GM23338 (cell line): Measurements from ENCODE around the gene RRP8. TPM values are rescaled to one million over a fixed set of nuclear protein-coding genes. Genes with fewer than 3 reads are reported as not detected.

Experiments
- CREB1 ChIP-seq: fragments of 250-450 bp; sonication (Bioruptor Pico); IDR thresholded peaks from 2 replicates; pipeline ENCODE4 v1.5.0; 2020; ENCODE audit warnings: low read depth, mild to moderate bottlenecking, moderate library complexity
- EZH2 ChIP-seq: fragments of 200-600 bp; sonication (generic); IDR thresholded peaks from one replicate; pipeline ENCODE4 v1.8.0; 2017; ENCODE audit warnings: antibody characterized with exemption, mild to moderate bottlenecking, low read depth; ENCODE audit not compliant: unreplicated experiment
- EZH2phosphoT487 ChIP-seq: fragments of 200-600 bp; sonication (generic); IDR thresholded peaks from one replicate; pipeline ENCODE4 v1.8.1; 2018; ENCODE audit warnings: antibody characterized with exemption; ENCODE audit not compliant: unreplicated experiment
- JUNB ChIP-seq: IDR thresholded peaks from one replicate; pipeline ENCODE4 v1.6.1; 2016; ENCODE audit warnings: antibody characterized with exemption; ENCODE audit not compliant: unreplicated experiment
- NANOG ChIP-seq: IDR thresholded peaks from 2 replicates; pipeline ENCODE4 v1.6.1; 2016; ENCODE audit warnings: antibody characterized with exemption, borderline replicate concordance
- POLR2AphosphoS5 ChIP-seq: IDR thresholded peaks from 2 replicates; pipeline ENCODE4 v1.6.1; 2016; ENCODE audit warnings: antibody characterized with exemption, low read depth
- STAT1 ChIP-seq: IDR thresholded peaks from one replicate; pipeline ENCODE4 v1.6.1; 2016; ENCODE audit warnings: antibody characterized with exemption; ENCODE audit not compliant: unreplicated experiment
- ZNF114 ChIP-seq: fragments of 250-450 bp; sonication (Bioruptor Pico); IDR thresholded peaks from 2 replicates; pipeline ENCODE4 v1.5.0; 2020; ENCODE audit warnings: mild to moderate bottlenecking, moderate library complexity
- ZNF331 ChIP-seq: fragments of 250-450 bp; sonication (Bioruptor Pico); IDR thresholded peaks from 2 replicates; pipeline ENCODE4 v1.5.0; 2020; ENCODE audit warnings: low read depth, mild to moderate bottlenecking, moderate library complexity
- polyA plus RNA-seq: library from polyadenylated mRNA; unstranded; fragments of >200 nt; fragmentation: Nextera tagmentation; extraction: Ambion mirVana; gene quantifications from 2 replicates; pipeline ENCODE4 v1.2.1, GENCODE V29; 2016
- total RNA-seq: library from RNA; depleted of rRNA; stranded (reverse); fragments of >200 nt; shearing (Covaris generic); gene quantifications from 2 replicates; pipeline ENCODE4 v1.2.3, GENCODE V29; 2014
- TF ChIP-seq, protein P1 (sequence below): fragments of 250-450 bp; sonication (Bioruptor Pico); IDR thresholded peaks from 2 replicates; pipeline ENCODE4 v1.5.0; 2020; ENCODE audit warnings: mild to moderate bottlenecking, moderate library complexity
- TF ChIP-seq, protein P2 (sequence below), 2 experiments: fragments of 200-600 bp in 1 of 2; sonication (generic) in 1 of 2; conservative IDR thresholded peaks; 2 replicates each; pipeline versions ENCODE4 v1.5.1 to v1.6.1; 2016 to 2017; ENCODE audit warnings: antibody characterized with exemption in 2 of 2, low read depth in 2 of 2, mild to moderate bottlenecking in 2 of 2, moderate library complexity in 1 of 2

RRP8 gene
- total and polyA plus RNA-seq, 2 experiments from 2014 or later, result 7.4 to 13.7 TPM

DNA sequence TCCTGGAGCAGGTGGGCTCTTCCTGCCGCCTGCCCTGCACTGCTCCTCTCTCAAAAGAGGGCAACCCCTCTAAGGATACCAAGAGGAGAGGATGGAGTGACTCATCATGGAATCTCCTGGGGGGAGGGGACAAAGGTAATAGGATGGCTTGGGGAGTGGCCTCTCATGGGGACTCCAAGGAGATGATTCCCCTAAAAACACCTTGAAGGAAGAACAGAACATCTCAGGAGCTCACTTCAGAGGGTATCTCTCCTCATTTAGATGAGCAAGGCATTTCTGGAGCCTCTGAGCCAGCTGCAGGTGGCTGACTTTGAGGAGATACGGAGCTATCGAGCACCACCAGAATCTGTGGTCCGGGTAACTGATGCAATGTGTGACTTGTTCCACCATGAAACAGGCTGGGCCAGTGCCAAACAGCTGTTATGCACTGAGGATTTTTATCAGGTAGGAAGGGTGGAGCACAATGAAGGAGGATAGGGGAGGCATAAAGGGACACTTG is 40.2 kb downstream of the RRP8 start (continued):
- TF ChIP-seq, protein P1, sequence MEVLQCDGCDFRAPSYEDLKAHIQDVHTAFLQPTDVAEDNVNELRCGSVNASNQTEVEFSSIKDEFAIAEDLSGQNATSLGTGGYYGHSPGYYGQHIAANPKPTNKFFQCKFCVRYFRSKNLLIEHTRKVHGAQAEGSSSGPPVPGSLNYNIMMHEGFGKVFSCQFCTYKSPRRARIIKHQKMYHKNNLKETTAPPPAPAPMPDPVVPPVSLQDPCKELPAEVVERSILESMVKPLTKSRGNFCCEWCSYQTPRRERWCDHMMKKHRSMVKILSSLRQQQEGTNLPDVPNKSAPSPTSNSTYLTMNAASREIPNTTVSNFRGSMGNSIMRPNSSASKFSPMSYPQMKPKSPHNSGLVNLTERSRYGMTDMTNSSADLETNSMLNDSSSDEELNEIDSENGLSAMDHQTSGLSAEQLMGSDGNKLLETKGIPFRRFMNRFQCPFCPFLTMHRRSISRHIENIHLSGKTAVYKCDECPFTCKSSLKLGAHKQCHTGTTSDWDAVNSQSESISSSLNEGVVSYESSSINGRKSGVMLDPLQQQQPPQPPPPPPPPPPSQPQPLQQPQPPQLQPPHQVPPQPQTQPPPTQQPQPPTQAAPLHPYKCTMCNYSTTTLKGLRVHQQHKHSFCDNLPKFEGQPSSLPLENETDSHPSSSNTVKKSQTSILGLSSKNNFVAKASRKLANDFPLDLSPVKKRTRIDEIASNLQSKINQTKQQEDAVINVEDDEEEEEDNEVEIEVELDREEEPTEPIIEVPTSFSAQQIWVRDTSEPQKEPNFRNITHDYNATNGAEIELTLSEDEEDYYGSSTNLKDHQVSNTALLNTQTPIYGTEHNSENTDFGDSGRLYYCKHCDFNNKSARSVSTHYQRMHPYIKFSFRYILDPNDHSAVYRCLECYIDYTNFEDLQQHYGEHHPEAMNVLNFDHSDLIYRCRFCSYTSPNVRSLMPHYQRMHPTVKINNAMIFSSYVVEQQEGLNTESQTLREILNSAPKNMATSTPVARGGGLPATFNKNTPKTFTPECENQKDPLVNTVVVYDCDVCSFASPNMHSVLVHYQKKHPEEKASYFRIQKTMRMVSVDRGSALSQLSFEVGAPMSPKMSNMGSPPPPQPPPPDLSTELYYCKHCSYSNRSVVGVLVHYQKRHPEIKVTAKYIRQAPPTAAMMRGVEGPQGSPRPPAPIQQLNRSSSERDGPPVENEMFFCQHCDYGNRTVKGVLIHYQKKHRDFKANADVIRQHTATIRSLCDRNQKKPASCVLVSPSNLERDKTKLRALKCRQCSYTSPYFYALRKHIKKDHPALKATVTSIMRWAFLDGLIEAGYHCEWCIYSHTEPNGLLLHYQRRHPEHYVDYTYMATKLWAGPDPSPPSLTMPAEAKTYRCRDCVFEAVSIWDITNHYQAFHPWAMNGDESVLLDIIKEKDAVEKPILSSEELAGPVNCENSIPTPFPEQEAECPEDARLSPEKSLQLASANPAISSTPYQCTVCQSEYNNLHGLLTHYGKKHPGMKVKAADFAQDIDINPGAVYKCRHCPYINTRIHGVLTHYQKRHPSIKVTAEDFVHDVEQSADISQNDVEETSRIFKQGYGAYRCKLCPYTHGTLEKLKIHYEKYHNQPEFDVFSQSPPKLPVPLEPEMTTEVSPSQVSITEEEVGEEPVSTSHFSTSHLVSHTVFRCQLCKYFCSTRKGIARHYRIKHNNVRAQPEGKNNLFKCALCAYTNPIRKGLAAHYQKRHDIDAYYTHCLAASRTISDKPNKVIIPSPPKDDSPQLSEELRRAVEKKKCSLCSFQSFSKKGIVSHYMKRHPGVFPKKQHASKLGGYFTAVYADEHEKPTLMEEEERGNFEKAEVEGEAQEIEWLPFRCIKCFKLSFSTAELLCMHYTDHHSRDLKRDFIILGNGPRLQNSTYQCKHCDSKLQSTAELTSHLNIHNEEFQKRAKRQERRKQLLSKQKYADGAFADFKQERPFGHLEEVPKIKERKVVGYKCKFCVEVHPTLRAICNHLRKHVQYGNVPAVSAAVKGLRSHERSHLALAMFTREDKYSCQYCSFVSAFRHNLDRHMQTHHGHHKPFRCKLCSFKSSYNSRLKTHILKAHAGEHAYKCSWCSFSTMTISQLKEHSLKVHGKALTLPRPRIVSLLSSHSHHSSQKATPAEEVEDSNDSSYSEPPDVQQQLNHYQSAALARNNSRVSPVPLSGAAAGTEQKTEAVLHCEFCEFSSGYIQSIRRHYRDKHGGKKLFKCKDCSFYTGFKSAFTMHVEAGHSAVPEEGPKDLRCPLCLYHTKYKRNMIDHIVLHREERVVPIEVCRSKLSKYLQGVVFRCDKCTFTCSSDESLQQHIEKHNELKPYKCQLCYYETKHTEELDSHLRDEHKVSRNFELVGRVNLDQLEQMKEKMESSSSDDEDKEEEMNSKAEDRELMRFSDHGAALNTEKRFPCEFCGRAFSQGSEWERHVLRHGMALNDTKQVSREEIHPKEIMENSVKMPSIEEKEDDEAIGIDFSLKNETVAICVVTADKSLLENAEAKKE (CRISPR knock-in tag), result no peak
- TF ChIP-seq CREB1 (CRISPR knock-in tag), result no peak
- no peak for TF ChIP-seq ZNF331 (CRISPR knock-in tag)
- no peak for TF ChIP-seq STAT1
- no peak for TF ChIP-seq ZNF114
- no peak for TF ChIP-seq NANOG
- no peak for TF ChIP-seq JUNB
- TF ChIP-seq POLR2AphosphoS5, result no peak
- TF ChIP-seq, protein P2, sequence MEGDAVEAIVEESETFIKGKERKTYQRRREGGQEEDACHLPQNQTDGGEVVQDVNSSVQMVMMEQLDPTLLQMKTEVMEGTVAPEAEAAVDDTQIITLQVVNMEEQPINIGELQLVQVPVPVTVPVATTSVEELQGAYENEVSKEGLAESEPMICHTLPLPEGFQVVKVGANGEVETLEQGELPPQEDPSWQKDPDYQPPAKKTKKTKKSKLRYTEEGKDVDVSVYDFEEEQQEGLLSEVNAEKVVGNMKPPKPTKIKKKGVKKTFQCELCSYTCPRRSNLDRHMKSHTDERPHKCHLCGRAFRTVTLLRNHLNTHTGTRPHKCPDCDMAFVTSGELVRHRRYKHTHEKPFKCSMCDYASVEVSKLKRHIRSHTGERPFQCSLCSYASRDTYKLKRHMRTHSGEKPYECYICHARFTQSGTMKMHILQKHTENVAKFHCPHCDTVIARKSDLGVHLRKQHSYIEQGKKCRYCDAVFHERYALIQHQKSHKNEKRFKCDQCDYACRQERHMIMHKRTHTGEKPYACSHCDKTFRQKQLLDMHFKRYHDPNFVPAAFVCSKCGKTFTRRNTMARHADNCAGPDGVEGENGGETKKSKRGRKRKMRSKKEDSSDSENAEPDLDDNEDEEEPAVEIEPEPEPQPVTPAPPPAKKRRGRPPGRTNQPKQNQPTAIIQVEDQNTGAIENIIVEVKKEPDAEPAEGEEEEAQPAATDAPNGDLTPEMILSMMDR (conservative IDR thresholded peaks at IDR 0.05; ENCODE audit: low read depth in 2 of 2), result no peak
- TF ChIP-seq EZH2, result no peak
- TF ChIP-seq EZH2phosphoT487, result no peak
